ENCODE data around the gene FRMPD2.
"Not testable (repeated sequence)": the region's sequence is repeated elsewhere in the genome, so short reads cannot be mapped to it uniquely, and the experiment has no call there.

The FRMPD2 gene

GRCh38 chr10:48122618-48123017 is 151.9 kb downstream of the FRMPD2 start:
- not testable (repeated sequence) for DNase-seq

- not testable (repeated sequence) for DNase-seq
These were observed 164.2 kb downstream of the FRMPD2 start for GRCh38 chr10:48110277-48110676.
